Islet precursor cell (in vitro differentiated cells): ENCODE results near the gene IFITM10.
A peak's percentile ranks its signal among the peaks of the same experiment; 100 is the strongest.
"Not testable (repeated sequence)": the region's sequence is repeated elsewhere in the genome, so short reads cannot be mapped to it uniquely, and the experiment has no call there.

Experiments
- DNase-seq: peaks from one replicate; pipeline ENCODE4 v3.0.0-alpha.2; 2018

The IFITM10 gene

GRCh38 chr11:1705126-1706052 lies 45.0 kb downstream of the IFITM10 start:
- DNase-seq: peak; percentile 72

GRCh38 chr11:1703146-1703545 lies 47.2 kb downstream of the IFITM10 start:
- DNase-seq: no peak

- DNase-seq: no peak
Measured at GRCh38 chr11:1702506-1702905, 47.9 kb downstream of the IFITM10 start.

GRCh38 chr11:1701091-1701807 lies 49.1 kb downstream of the IFITM10 start:
- DNase-seq: no peak

GRCh38 chr11:1699771-1700170 lies 50.6 kb downstream of the IFITM10 start:
- no peak for DNase-seq

- no peak for DNase-seq
Measured at GRCh38 chr11:1696608-1697570, 53.5 kb downstream of the IFITM10 start, which contains the start of gene KRTAP5-6. TSS of gene KRTAP5-6 (plus strand) at chr11:1697195. CDS start at chr11:1697246, 51 bp downstream.

- DNase-seq: no peak
Measured at GRCh38 chr11:1695548-1696108, 54.8 kb downstream of the IFITM10 start.

- DNase-seq: no peak
Measured at GRCh38 chr11:1694846-1695547, 55.4 kb downstream of the IFITM10 start.

- DNase-seq: peak; percentile 88
Measured at GRCh38 chr11:1694064-1694845, 56.1 kb downstream of the IFITM10 start.

GRCh38 chr11:1693327-1694063 lies 56.9 kb downstream of the IFITM10 start:
- peak; percentile 93 for DNase-seq

- DNase-seq: no peak
Measured at GRCh38 chr11:1692708-1693326, 57.6 kb downstream of the IFITM10 start.

- no peak for DNase-seq
Measured at GRCh38 chr11:1691878-1692707, 58.3 kb downstream of the IFITM10 start.

- DNase-seq: no peak
Measured at GRCh38 chr11:1691026-1691877, 59.1 kb downstream of the IFITM10 start.

- DNase-seq: no peak
Measured at GRCh38 chr11:1690167-1691025, 60.0 kb downstream of the IFITM10 start.

GRCh38 chr11:1689250-1690166 lies 60.9 kb downstream of the IFITM10 start:
- not testable (repeated sequence) for DNase-seq
